HuH-7.5 (cell line): Measurements from ENCODE around the gene RAB10.
"Not testable (repeated sequence)": the region's sequence is repeated elsewhere in the genome, so short reads cannot be mapped to it uniquely, and the experiment has no call there.

Experiments
- DNase-seq: peaks from one replicate; pipeline ENCODE4 v3.0.0; 2011; ENCODE audit warnings: low spot score

The RAB10 gene

DNA sequence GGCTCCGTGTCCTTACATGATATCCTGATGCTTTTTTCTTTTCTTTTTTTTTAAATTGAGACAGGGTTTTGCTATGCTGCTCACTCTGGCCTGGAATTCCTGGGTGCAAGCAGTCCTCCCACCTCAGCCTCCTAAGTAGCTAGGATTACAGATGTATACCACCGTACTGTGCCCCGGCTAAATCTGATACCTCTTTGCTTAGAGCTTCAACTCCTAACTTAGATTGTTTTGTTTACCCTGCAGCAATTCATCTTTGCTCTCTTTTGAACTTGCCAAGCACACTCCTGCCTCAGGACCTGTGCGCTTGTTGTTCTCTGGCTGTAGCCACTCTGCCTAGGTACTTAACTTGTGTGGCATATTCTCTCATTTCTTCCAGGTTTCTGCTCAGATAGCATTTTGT lies 24.5 kb downstream of the RAB10 start:
- no peak for DNase-seq

DNA sequence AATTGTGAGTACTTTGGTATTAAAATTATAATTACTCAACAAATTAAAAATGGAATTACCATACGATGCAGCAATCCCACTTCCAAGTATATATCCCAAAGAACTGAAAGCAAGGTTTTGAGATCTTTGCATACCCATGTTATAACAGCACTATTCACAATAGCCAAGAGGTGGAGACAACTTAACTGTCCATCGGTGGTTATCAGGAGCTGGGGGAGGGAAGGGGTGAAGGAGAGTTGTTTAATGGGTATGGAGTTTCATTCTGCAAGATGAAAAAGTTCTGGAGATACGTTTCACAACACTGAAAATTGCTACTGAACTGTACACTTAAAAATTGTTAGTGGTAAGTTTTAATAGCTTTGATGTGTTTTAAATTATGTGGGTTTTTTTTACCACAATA lies 25.7 kb downstream of the RAB10 start:
- DNase-seq: no peak

DNA sequence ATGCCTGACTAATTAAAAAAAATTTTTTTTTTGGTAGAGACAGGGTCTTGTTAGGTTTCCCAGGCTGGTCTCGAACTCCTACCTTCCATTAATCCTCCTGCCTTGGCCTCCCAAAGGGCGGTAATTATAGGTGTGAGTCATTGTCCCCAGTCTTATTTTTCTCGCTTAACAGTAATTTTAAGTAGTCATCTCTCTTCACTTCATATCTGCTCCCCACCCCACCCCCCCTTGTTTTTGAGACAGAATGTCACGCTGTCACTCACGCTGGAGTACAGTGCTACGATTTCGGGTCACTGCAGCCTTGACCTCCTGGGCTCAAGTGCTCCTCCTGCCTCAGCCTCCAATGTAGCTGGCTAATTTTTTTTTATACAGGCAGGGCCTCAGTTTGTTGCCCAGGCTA lies 27.7 kb downstream of the RAB10 start:
- no peak for DNase-seq

DNA sequence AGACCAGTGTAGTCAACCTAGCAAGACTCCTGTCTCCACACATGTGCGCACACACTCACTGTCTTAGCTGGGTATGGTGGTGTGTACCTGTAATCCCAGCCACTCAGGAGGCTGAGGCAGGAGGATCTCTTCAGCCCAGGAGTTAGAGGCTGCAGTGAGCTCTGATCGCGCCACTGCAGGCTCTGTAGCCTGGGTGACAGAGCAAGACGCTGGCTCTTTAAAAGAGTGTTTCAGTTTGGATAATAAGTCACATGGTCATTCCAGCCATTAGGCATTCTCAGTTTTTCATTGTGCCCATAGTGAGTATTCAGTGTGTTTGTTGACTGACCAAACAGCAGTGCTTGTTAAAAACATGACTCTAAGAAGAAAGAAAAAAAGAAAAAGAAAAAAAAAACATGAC lies 31.0 kb downstream of the RAB10 start:
- DNase-seq: no peak

DNA sequence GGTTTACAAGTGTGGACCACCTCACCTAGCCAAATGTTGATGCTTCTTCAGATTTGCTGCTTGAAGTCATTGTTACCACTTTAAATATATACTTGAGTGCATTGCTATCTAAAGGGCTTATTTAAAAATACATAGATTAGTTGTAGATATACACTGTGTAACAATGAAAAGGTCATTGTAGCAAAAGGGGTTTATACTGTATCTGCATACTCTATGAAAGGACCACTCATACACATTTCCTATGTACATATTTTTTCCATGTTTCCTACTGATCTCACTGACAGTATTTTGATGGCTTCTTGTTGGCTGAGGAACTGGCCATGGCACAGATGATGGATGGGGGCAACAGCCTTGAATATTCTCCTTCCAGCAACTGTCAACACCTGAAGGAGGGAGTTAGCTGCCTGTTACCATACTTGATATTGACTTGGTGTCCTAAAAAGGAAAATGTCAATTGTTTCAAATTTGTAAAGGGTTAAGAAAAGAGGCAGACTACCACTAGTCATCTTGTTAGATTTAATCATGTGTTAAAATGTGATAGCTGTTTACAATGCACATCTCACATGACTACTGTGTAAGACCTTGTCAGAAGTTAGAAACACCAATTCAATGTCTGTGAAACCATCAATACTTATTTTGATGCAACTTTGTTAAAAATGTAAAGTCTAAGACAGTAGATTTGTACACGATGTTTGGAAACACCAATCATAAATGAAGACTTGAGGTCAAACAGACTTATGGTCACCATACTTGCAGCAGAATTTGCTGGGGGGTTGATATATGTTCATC lies 33.5 kb downstream of the RAB10 start:
- DNase-seq: no peak

DNA sequence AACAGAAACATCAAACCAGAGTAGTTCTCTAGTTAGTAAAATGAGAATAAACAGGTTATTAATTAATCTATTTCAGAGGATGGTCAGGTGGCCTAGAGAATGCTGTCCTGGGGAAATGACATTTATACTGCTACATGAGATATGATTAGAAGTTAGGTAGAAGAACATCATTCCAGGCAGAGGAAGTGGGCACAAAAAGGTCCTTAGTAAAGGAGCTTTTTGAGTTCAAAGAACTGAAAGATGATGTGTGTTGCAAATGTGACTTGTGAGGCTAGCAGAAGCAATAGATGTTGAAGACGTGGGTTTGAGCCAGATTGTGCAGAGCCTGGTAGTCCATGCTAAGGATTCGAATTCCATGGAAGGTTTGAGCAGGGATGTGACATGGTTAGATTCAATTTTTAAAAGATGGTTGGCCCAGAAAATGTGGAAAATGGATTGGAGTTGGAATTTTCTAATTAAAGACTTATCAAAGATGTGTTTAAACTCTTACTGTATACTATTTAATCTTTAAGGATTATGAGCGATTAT lies 34.2 kb downstream of the RAB10 start:
- DNase-seq: no peak

DNA sequence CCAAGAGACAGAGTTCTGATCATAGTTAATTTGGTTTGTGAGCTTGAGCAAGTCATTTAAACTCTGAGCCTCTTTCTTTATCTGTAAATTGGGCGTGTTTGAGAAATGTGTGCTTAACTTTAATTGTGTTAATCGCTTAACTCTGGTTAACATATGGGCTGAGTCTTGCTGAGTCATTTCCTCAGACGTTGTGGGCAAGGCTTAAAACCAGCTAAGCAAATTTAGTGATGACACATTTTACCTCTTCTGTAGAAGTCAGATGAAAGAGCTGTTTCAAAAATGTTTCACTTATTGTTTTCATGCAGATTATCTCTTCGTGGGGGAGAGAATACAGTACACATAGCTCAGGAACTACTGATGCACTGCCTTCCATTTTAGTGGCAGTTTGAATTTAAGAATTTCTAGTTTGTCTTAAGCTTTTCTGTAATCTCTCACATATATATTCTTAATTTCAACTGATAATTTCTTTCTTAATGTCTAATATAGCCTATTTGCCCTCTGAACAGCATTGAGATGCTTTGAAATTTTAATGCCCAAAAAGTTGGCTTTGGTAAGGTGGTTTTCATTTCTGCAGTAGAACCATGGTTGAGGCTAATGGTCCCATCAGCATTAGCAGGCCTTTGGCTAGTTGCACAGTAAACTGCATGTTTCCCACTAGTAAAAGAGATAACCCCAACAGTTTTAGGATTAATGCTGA lies 34.9 kb downstream of the RAB10 start:
- no peak for DNase-seq

DNA sequence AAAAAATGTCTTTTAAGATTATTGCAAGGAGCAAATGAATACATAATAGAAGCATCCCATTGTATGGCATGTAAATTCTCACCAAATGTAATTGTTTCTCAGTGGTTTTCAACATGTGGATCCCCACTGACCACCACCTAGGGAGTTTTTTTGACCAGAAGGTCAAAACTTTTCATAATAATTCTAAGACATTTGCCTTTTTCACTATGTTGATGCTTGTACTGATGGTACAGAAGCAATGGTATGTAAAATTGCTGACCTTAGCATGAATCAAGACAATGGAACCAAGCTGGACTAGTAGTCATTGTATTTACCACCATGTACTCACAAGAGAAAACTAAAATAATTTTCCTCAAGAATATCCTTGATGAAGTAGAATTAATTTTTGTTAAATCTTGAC lies 36.8 kb downstream of the RAB10 start:
- DNase-seq: no peak

DNA sequence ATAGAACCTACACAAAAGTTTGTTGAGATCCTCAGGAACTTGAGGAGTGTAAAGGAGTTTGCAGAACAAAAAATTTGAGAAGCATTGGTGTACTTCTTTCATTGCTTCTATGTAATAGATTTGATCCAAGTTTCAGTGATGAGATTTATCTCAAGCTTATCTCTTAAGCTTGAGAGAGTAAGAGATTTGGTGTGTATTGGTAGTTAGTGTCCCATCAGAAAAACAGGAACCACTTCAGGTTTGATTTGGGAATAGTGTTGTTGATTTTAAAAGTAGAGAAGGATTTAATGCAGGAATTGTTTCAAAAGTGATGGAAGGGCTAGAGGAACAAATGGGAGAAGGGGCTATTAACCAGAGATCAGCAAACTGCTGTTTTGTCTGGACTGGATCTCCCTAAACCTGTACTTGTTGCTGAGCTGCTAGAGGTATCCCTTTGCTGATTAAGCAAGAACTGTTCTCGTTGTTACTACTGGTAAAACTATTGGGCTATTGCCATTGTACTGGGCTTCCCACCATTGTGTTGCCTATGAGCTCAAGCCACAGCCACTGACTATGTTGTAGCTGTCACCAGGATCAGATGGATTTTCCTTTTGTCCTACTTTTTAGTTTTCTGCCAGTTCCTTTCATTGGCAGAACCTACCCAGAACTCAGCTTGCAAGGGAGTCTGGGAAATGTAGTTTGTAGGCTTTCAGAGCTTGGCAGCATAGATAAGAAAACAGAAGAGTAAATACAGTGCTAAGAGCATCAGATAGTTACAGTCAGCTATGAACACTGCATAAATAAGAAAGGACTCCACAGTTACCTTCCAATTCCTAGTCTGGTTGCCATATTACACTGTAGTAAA lies 39.3 kb downstream of the RAB10 start:
- no peak for DNase-seq

DNA sequence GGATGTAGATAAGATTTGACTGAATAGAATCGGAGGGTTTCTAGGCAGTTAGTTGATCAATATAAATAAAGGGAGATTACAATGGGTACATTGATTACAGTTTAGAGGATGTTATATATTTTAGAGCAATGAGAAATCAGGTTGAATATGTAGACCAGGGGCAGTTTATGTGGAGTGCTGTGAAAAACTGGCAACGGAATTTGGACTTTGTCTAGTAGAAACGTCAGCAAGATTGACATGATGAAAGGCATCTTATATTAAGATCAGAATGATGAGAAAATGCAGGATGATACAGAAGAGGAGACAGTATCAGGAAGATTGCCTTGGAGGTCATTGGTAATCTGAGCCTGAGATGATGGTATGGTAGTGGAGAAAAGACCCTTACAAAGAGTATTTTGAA lies 39.9 kb downstream of the RAB10 start:
- no peak for DNase-seq

DNA sequence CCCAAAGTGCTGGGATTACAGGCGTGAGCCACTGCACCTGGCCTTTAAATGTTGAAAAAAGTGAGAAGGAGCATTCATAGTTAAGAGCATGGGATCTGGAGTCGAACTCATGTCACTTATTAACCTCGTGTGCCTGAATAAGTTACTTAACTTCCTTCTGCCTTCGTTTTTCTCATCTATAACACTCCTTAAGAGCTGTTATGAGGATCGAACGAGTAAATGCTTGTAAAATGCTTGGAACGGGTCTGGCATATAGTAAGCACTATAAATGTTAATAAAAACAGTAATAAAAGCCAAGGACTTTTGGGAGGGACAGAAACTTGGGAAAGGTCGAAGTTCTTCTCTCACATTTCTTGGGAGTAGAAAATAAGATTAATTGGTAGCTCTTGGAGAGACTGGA lies 40.8 kb downstream of the RAB10 start:
- DNase-seq: no peak

DNA sequence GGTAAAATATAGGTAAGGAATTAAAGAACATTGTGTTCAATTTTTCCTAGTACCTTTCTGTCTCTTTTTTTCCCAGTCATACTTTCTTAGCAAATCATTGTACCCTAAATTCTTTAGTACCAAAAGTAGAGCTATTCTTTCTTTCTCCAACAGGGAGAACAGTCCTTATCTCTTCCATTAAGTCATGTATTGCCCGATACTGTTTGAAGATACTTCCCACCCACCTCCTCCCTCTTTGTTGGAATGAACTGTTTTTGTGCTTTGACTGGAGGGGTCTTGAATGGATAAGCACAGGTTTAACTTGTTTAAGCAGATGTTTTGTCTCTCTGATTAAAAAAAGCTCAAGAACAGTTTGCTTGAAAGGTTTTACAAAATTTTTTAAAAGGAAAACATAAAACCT lies 41.3 kb downstream of the RAB10 start:
- DNase-seq: no peak

DNA sequence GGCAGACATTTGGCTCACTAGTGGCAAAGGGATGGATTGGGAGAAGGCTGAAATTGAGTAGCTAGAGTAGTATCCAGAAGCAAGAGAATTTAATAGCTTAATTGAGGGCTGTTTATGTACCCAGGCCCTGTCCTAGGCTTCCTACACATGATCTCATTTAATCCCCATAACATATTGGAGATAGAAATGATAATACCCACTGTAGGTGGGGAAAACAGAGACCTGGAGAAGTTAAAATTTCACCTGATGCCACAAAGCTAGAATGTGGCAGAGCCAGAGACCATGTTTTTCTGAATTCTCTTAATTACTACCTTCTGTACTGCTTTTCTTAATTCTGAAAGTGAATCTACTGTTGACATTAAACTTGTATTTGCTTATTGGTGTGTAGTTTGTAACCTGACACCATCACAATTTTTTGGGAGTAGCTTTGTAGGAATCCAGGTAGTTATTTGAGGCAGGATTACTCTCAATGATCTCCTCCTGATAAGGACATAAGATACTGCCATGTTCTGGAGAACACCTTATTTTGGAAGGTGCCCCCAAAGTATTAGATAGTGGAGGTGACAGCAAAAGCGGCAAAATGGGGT lies 42.2 kb downstream of the RAB10 start:
- DNase-seq: no peak

DNA sequence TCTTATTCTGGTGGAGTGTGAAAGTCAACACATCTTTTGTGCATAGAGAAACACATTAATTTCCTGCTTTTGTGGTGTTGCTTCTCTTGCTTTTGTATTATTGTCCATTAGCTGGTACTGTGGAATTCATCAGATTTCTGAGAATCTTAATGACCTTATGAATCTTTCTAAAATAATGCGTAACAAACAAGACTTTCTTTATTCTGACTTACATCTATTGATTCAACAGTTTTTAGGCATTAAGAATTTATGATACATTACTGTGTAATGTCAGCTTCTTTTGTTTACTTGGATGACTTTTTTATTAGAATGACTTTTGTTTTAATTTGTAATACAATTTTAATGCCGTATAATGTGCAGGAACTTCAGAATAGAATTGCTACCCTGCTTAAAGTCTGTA lies 43.4 kb downstream of the RAB10 start:
- DNase-seq: no peak

DNA sequence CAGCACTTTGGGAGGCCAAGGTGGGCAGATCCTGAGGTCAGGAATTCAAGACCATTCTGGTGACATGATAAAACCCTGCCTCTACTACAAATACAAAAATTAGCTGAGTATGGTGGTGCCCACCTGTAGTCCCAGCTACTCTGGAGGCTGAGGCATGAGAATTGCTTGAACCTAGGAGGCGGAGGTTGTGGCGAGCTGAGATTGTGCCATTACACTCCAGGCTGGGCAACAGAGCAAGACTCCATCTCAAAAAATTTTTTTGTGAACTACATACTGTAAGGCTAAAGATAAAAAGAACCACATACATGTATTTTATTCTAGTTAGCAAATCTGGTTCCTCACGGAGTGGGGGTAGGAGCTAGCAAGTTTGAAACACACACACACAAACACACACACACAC lies 45.1 kb downstream of the RAB10 start:
- no peak for DNase-seq

DNA sequence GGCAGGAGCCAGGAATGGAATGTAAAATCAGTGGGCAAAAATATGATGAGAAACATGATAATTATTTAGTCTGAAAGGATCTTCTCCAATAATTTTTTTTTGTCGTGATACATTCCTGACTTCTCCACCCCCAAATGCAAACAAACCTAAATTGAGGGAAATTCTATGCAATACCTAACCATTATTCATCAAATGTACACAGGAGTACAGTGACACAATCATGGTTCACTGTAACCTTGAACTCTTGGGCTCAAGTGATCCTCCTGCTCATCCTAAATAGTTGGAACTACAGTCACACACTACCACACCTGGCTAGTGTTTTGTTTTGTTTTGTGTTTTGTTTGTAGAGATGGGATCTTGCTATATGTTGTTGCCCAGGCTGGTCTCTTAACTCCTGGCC lies 46.5 kb downstream of the RAB10 start:
- DNase-seq: no peak

DNA sequence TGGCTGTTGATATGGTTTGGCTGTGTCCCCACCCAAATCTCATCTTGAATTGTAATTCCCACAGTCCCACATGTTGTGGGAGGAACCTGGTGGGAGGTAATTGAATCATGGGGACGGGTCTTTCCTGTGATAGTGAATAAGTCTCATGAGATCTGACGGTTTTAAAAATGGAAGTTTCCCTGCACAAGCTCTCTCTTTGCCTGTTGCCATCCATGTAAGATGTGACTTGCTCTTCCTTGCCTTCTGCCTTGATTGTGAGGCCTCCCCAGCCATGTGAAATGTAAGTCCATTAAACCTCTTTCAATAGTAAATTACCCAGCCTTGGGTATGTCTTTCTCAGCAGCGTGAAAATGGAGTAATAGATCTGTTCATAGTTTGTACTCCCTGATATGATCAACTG lies 47.0 kb downstream of the RAB10 start:
- DNase-seq: not testable (repeated sequence)

DNA sequence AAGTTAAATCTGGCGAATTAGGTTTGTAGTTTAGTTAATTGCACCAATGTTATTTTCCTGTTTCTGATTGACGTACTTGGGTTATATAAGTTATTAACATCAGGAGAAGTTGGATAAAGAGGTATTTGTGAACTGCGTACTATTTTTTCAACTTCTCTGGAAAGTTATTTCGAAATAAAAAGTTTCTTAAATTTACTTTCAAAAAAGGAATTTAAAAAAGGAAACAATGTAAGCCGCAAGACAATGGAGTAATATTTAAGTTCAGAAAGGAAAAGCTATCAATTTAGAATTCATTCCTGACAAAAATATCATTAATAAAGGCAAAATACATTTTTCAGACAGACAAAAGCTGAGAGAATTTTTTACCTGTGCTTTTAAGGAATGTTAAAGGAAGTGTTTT lies 47.7 kb downstream of the RAB10 start:
- DNase-seq: no peak

DNA sequence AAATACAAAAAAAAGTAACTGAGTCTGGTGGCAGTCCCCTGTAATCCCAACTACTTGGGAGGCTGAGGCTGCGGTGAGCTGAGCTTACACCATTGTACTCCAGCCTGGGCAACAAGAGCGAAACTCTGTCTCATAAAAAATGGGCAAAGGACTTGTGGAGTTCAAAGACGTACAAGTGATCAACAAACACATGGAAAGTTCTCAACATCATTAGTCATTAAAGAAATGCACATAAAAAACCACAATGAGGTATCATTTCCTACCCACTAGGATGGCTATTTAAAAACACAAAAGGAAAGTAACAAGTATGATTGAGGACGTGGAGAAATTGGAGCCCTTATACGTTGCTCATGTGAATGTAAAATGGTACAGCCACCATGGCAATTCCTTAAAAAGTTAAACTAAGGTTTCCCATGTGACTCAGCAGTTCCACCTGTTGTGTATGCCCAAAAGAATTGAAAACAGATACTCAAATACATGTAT lies 52.3 kb downstream of the RAB10 start:
- DNase-seq: no peak

DNA sequence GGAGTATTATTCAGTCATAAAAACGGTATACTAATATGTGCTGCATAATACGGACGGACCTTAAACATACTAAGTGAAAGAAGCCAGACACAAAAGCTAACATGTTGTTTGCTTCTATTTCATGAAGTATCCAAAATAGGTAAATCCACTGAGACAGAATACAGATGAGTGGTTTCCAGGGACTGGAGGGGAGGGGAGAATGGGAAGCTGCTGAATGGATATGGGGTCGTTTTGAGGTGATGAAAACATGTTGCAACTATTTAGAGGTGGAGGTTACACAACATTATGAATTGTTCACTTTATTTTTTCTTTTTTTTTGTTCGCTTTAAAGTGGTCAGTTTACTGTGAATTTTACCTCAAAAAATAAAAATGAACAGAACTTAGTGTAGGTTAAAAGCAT lies 52.9 kb downstream of the RAB10 start:
- DNase-seq: no peak

DNA sequence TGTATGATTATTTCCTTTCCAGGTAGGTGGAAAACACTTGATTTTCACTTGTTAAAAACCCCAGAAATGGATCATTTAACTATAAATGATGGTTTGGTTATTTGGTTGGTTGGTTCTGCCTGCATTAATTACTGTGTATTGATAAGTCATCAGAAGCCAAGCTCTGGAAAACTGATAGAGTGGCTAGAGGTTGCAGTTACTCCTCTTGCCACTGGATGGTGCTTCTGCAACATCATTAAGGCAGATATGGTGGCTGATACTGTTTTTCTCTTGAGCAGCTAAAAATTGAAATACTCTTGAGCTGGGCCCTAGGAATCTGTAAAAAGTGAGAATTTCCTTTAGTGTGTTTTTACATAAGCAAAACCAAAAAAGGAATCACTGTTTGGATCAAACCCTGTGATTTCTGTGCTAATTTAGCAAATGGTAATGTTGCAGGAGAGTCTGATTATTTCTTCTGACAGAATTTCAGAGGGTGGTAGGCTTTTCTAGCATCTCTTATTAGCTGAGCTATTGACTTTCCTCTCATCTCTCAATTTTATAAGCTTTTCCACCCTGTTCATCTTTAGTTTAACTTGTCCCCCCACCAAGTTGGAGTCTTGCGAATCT lies 54.3 kb downstream of the RAB10 start:
- DNase-seq: no peak

DNA sequence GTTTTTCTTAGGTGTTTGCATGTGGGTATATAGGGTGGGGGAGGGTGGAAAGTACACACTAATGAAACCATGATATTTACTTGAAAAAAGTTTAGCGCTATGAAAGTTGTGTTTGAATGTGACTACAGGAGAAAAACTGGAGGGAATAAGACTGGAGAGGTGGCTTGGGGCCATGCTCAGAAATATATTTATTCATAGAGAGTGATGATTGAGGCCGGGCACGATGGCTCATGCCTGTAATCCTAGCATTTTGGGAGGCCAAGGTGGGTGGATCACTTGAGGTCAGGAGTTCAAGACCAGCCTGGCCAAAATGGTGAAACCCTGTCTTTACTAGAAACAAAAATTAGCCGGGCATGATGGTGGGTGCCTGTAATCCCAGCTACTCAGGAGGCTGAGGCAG lies 55.0 kb downstream of the RAB10 start:
- not testable (repeated sequence) for DNase-seq
